ENCODE data around the gene BTBD9. TPM values are rescaled to one million over a fixed set of nuclear protein-coding genes. Genes with fewer than 3 reads are reported as not detected.

BTBD9 gene
- polyA plus RNA-seq, 1 donor (not counting 4 experiments of a cell fraction or from before 2014, with no cell fraction given) = 6.8 TPM

GRCh38 chr6:38179794-38180430 is 459.8 kb downstream of the BTBD9 start:
- no peaks in the 10 kb centered on the region for H3K79me2 ChIP-seq (ENCODE audit: control insufficient read depth, insufficient read depth, low read length)
- no peak for FAIRE-seq
- no peak overlapping the region for H2AFZ ChIP-seq (ENCODE audit: control insufficient read depth, low read length)
- no peaks in the 10 kb centered on the region for H3K4me1 ChIP-seq (ENCODE audit: control insufficient read depth, extremely low read depth, insufficient read depth, low read length)
- H4K20me1 ChIP-seq (ENCODE audit: control insufficient read depth, extremely low read depth, insufficient read depth, low read length) = no peaks in the 10 kb centered on the region
- H3K27me3 ChIP-seq (ENCODE audit: control insufficient read depth, extremely low read depth, insufficient read depth, low read length) = no peaks in the 10 kb centered on the region
- no peaks in the 10 kb centered on the region for H3K9me3 ChIP-seq (ENCODE audit: control insufficient read depth, low read depth, low read length)
- dilution Hi-C loops (cut with MboI; ENCODE audit: extremely low pct_ligation_motif_present, low sequenced_read_pairs) = no loop called here
- peaks cover 0 to 3% of the 10 kb centered on the region in 2 experiments for H3K36me3 ChIP-seq (ENCODE audit: control insufficient read depth in 2 of 2, extremely low read depth in 1 of 2, insufficient read depth in 2 of 2, low read length in 2 of 2)
- H3K27ac ChIP-seq (ENCODE audit: control insufficient read depth, insufficient read depth, low read length) = no peak overlapping the region
- TF ChIP-seq CTCF (optimal IDR thresholded peaks at IDR 0.05 in 1 of 3, IDR thresholded peaks at IDR 0.05 in 1 of 3, conservative IDR thresholded peaks at IDR 0.05 in 1 of 3; ENCODE audit: extremely low read depth in 1 of 3, insufficient read depth in 2 of 3, low read length in 3 of 3) (peak in 1 of 3 experiments; percentile 22), EZH2 (IDR thresholded peaks at IDR 0.05; ENCODE audit: low read length) (no peak)
- DNase-seq (ENCODE audit: low read depth, low spot score) = no peak
- no peak overlapping the region for H3K4me2 ChIP-seq (ENCODE audit: control insufficient read depth, extremely low read depth, insufficient read depth, low read depth, low read length)
- no peak overlapping the region for H3K4me3 ChIP-seq (ENCODE audit: control insufficient read depth in 2 of 3, extremely low read depth in 1 of 3, insufficient read depth in 2 of 3, low read depth in 1 of 3, low read length in 3 of 3)
- H3K9me1 ChIP-seq (ENCODE audit: control insufficient read depth, extremely low read depth, insufficient read depth, low read length) = no peaks in the 10 kb centered on the region
- H3K9ac ChIP-seq (ENCODE audit: control insufficient read depth, extremely low read depth, insufficient read depth, low read length) = no peak overlapping the region

GRCh38 chr6:38179300-38179699 is 460.4 kb downstream of the BTBD9 start:
- no peak overlapping the region for H3K27ac ChIP-seq (ENCODE audit: control insufficient read depth, insufficient read depth, low read length)
- no peaks in the 10 kb centered on the region for H3K79me2 ChIP-seq (ENCODE audit: control insufficient read depth, insufficient read depth, low read length)
- no peak for FAIRE-seq
- no peaks in the 10 kb centered on the region for H3K4me1 ChIP-seq (ENCODE audit: control insufficient read depth, extremely low read depth, insufficient read depth, low read length)
- no peak for DNase-seq (ENCODE audit: low read depth, low spot score)
- no peak overlapping the region for H2AFZ ChIP-seq (ENCODE audit: control insufficient read depth, low read length)
- TF ChIP-seq EZH2 (IDR thresholded peaks at IDR 0.05; ENCODE audit: low read length) = no peak
- peak in 1 of 3 experiments; percentile 20 for TF ChIP-seq CTCF (optimal IDR thresholded peaks at IDR 0.05 in 1 of 3, IDR thresholded peaks at IDR 0.05 in 1 of 3, conservative IDR thresholded peaks at IDR 0.05 in 1 of 3; ENCODE audit: extremely low read depth in 1 of 3, insufficient read depth in 2 of 3, low read length in 3 of 3)
- H3K9me3 ChIP-seq (ENCODE audit: control insufficient read depth, low read depth, low read length) = no peaks in the 10 kb centered on the region
- dilution Hi-C loops (cut with MboI; ENCODE audit: extremely low pct_ligation_motif_present, low sequenced_read_pairs) = no loop called here
- H3K36me3 ChIP-seq (ENCODE audit: control insufficient read depth in 2 of 2, extremely low read depth in 1 of 2, insufficient read depth in 2 of 2, low read length in 2 of 2) = peaks cover 0 to 3% of the 10 kb centered on the region in 2 experiments
- H3K9ac ChIP-seq (ENCODE audit: control insufficient read depth, extremely low read depth, insufficient read depth, low read length) = no peak overlapping the region
- H4K20me1 ChIP-seq (ENCODE audit: control insufficient read depth, extremely low read depth, insufficient read depth, low read length) = no peaks in the 10 kb centered on the region
- H3K9me1 ChIP-seq (ENCODE audit: control insufficient read depth, extremely low read depth, insufficient read depth, low read length) = no peaks in the 10 kb centered on the region
- H3K4me2 ChIP-seq (ENCODE audit: control insufficient read depth, extremely low read depth, insufficient read depth, low read depth, low read length) = no peak overlapping the region
- no peak overlapping the region for H3K4me3 ChIP-seq (ENCODE audit: control insufficient read depth in 2 of 3, extremely low read depth in 1 of 3, insufficient read depth in 2 of 3, low read depth in 1 of 3, low read length in 3 of 3)
- H3K27me3 ChIP-seq (ENCODE audit: control insufficient read depth, extremely low read depth, insufficient read depth, low read length) = no peaks in the 10 kb centered on the region
